GM18499 (cell line): ENCODE results near the gene NUDT5.
"Not testable (repeated sequence)": the region's sequence is repeated elsewhere in the genome, so short reads cannot be mapped to it uniquely, and the experiment has no call there.

Experiments
- ATAC-seq: cut with Tn5 transposase; IDR thresholded peaks from one replicate; pipeline ENCODE4 v1.9.1; 2021; ENCODE audit warnings: moderate number of reproducible peaks; ENCODE audit not compliant: insufficient read depth, unreplicated experiment

The NUDT5 gene

DNA sequence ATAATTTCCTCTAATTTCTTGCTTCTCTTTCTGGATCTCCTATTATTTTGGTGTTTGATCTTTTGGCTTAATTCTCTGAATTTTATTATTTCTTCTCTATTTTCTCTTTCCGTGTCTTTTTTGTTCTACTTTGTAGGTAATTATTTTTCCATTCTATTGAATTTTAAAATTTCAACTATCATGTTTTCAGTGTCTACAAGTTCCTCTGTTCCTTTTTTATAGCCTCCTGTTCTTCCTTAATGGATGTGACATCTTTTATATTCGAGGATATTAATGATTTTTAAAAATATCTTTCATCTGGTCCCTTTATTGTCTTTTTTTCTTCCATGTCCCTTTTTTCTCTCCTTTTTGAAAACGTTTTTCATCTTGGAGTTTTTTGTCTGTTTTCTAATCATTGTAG lies 11.4 kb upstream of the NUDT5 start:
- ATAC-seq = no peak

DNA sequence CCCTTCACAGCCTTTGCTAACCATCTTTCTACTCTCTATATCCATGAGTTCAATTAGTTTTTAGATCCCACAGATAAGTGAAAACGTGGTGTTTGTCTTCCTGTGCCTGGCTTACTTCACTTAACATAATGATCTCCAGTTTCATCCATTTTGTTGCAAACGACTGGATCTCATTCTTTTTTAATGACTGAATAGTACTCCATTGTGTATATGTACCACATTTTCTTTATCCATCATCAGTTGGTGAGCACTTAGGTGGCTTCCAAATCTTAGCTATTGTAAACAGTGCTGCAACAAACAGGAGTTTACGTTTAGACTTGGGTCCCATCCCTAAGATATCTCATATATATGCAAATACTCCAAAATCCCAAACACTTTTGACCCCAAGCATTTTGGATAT lies 9.4 kb upstream of the NUDT5 start:
- no peak for ATAC-seq

DNA sequence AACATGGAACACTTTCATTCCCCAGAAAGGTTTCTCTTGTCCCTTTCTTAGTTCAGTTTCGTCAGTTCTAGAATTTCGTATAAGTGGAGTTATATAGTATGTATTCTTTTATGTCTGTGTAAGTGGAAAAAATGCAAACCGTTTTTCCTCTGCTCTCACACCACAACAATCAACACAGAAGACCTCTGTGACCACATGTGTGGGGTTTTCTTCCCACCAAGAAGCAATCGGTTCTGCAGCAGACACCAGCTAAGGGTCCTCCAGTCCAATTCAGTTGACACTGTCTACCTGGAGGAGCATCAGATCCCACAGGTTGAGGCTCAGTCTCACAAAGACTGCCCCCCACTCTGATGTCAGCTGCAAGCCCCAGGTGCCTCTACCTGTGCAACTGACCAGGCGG lies 6.5 kb upstream of the NUDT5 start:
- ATAC-seq = no peak

DNA sequence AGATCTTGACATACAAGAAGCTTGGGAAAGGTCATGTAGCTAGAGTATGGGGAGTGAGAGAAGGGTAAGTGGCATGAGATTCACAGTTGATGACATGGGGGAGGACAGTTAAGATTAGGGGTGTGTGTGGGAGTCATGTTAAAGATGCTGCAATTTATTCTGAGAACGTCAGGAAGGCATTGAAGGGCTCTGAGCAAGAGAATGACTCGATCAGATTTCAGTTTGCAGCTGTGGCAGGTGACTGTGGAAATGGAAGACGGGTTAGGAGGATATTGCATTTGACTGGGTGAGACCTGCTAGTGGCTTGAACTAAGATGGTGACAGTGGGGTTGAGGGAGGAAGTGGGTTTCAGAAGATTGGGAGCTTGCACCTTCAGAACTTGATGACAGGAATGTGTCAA lies 5.9 kb upstream of the NUDT5 start:
- ATAC-seq = no peak

DNA sequence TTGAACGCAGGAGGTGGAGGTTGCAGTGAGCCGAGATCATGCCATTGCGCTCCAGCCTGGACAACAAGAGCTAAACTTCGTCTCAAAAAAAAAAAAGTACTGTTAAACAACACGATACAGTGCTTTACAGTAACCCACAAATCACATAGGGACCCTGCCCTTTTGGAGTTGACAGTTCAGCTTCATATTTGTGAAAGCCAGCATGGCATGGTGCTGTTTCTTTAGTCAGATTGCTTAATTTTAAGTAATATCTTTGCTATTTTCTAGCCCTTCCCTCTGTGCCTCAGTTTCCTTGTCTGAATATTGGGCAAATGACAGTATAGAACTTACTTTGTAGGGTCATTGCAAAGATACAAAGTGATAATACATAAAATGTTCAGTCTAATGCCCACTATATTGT lies 5.2 kb upstream of the NUDT5 start:
- ATAC-seq = no peak

DNA sequence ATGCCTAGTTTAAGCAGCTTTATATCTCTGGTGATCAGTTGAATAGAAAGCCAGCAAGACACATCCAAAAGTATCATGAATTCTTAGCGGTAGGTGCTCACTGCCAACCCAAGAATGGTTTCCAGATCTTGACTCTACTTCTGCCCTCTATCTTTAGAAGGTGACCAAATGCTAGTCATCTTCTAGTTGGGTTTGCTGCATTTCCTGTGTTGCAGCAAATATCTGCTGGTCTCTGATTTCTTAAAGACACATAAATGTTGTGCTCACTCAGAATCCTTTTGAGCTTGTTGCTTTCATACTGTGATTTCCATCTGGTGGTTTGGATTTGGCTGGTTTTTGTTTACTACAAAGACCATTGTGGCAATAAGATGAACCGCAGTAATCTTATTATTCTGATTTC lies 2.5 kb upstream of the NUDT5 start:
- no peak for ATAC-seq

DNA sequence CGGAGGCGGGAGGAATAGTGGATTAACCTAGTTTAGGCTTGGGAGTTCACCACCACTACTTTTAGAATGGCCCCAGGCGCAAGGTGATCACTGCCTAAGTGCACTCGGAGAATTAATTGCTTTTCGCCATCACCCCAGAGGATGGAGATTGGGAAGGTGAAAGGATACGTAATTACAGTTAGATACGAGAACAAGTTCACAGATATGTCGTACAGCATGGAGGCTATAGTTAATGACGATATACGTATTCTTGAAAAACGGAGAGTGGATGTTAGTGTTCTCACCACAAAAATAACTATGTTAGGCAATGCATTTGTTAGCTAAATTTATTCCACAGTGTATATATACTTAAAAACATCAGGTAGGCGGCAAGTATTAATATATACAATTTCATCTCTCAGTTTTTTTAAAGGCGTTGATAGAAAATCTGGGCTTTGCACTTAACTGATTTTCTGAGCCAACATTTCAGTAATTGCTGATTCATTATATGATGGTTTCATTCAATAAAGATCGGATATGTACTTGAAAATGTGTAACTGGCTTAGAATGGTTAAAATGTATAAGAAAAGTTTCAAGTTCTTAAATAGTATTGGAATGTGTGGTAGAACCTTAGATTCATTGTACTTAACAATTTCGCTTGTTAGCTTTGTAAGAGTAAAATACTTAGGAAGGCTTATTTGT lies 980 bp upstream of the NUDT5 start:
- peak; percentile 8 for ATAC-seq

DNA sequence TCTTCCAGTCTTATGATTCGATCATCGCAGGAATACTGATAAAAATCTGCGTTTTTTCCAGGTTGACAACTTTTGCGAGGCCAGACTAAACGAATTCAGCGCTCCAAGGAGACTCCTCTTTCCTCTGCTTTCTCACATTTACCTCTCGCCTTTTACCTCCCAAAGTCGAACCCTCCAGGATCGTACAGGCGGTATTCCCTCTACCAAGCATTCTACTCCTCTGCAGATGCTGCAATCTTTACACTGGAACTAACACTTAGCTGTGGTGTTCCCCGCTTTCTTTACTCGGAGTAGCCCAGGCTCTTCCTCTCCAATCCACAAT lies 449 bp downstream of the NUDT5 start:
- ATAC-seq = peak; percentile 4

DNA sequence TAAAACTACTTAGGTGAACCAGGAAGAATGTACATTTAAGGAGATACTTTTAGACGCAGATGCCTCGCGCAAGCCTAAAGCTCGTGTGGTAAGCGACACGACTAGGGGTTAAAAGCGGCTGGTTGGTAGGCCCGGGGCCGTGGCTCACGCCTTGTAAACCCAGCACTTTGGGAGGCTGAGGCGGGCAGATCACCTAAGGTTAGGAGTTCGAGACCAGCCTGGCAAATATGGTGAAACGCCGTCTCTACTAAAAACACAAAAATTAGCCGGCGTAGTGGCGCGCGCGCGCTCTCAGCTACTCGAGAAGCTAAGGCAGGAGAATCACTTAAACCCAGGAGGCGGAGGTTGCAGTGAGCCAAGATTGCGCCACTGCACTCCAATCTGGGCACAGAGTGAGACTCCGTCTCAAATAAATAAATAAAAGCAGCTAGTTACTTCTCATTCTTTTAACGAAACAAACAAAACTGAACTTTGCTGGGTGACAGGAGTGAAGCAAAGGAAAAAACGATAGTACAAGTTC lies 879 bp downstream of the NUDT5 start:
- no peak for ATAC-seq

DNA sequence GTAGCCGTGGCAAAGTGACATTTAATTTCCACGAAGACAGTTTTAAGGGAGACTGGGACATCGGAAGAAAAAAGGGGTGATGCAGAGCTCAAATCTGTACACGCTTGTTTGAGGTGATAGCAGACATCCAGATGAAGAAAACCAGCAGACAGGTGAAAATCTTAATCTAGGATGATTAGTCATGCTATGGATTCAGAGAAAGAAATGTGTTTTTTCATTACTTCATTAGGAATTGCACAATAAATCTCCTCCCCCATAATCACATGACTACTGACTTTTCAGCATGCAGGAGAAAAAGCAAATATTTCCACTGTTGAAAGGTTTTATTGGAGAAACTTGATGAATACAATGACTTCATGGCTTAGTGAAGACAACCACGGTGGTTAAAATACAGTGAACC lies 2.5 kb downstream of the NUDT5 start:
- ATAC-seq = no peak

DNA sequence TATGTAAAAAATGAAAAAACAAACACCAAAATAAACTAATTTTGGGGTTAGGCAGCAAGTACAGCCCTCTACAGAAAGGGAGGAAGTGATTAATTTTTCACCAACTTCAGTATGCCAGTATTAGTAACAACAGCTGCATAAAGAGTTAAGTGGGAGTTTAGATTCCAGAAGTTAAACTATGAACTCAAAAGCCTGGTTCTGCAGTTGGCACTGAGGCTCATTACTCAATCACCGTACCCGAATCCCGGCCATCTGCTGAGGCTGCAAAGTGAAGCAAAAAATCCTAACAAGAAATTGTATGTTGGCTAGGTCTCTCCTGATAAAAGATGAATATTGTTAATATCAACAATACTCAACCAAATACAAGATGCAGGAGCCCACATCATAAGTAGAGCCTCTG lies 4.0 kb downstream of the NUDT5 start:
- no peak for ATAC-seq

DNA sequence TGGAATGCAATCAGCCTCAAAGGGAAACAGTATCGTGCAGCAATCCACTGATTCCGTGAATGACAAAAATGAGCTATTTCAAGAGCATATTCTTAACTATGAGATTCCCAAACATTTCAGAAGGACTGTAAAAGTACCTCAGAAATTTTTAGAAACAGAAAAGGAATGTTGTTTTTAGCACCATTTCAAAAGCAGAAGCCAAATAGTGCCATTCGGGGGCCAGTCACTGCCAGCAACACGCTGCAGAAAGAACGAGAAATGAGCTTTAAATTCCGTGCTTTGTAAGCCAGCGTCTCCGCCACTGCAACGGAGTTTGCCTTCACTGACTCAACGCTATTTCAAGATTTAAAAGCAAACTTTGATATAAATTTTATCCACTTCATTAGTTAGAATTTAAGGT lies 6.3 kb downstream of the NUDT5 start:
- ATAC-seq = no peak

DNA sequence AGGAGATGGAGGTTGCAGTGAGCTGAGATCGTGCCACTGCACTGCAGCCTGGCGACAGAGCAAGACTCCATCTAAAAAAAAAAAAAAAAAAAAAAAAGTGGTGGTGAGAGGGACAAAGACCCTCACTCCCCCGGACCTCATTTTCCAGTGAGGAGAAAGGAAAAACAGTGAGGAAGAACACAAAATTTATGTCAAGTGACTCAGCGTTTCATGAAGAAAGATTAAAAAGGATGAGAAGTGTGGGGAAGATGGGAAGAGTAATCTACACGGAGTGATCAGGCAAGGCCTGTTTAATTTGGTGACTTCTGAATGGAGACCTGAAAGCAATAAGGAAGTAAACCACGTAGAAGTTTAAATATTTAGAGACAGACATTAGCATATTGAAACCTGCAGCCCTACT lies 7.0 kb downstream of the NUDT5 start:
- no peak for ATAC-seq

DNA sequence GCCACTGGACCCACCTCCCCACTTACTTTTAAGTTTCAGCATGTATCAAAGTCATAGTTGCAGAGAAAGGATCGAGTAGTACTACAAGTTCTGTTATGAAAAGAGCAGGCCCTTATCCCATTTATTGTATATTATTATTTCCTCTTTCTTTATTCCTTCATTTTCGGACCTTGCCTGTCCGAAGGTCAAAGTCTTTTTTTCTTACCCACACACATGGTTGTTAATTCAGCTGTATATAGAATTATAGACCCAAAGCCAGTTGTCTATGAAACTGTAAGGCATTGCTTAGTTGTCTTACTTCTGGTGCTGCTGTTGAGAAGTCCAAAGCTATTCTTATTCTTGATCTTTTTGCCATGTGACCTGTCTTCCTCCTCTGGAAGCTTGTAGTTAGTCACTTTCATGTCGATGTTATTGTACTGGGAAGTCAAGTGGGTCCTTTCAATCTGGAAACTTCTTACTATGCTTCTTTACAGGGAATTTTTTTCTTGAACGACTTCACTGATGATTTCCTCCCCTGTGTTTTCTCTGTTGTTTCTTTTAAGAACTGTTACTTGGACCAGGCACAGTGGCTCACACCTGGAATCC lies 8.3 kb downstream of the NUDT5 start:
- no peak for ATAC-seq

DNA sequence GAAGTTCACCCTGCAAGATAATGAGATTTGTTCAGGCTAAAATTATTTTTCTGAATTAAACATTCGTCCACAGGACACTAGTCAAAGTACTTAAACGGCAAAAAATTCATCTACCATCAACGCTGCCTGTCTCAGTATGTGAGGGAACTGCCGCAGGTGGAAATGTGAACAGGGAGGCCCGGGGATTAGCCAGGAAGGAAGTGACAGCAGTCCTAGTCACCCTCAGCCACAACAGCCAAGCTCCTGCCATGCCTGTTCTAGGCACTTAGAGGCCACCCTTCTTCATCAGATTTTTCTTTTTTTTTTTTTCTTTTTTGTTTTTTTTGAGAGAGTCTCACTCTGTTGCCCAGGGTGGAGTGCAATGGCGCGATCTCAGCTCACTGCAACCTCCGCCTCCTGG lies 9.4 kb downstream of the NUDT5 start:
- ATAC-seq = no peak

DNA sequence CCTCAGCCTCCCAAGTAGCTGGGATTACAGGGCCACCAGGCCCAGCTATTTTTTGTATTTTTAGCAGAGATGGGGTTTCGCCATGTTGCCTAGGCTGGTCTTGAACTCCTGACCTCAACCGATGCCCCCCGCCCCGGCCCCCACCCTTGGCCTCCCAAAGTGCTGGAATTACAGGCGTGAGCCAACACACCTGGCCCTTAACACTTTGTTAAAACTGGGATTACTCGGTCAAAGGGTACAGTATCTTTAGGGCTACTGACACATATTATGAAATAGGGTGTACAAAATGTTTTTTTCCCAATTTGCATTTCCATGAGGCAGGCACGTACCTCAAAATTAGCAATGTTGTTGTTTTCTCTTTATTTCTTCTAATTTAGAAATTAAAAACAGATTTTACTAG lies 11.5 kb downstream of the NUDT5 start:
- no peak for ATAC-seq

DNA sequence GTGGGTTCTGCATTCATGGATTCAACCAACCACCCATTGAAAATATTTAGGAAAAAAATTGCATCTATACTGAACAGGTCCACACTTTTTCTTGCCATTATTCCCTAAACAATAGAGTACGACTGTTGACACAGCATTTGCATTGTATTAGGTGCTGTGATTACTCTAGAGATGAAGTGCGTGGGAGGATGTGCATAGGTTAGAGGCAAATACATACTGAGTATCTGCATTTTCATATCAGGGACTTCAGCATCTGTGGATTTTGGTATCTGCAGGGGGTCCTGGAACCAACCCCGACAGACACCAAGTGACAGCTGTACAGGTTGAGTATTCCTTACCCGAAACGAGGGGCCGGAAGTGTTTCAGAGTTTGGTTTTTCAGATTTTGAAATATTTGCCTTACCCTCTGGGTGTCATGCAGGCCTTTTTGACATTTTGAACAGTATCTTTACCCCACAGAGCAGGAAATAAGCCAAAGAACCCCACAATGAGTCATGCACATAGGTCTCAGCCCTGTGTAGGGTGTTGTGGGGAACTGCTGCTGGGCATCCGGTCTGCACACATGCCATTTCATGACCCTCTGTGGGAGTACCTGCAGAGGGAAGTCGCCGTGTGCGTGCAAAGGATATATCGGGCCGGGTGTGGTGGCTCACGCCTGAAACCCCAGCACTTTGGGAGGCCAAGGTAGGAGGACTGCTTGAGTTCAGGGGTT lies 14.5 kb downstream of the NUDT5 start:
- ATAC-seq = no peak

DNA sequence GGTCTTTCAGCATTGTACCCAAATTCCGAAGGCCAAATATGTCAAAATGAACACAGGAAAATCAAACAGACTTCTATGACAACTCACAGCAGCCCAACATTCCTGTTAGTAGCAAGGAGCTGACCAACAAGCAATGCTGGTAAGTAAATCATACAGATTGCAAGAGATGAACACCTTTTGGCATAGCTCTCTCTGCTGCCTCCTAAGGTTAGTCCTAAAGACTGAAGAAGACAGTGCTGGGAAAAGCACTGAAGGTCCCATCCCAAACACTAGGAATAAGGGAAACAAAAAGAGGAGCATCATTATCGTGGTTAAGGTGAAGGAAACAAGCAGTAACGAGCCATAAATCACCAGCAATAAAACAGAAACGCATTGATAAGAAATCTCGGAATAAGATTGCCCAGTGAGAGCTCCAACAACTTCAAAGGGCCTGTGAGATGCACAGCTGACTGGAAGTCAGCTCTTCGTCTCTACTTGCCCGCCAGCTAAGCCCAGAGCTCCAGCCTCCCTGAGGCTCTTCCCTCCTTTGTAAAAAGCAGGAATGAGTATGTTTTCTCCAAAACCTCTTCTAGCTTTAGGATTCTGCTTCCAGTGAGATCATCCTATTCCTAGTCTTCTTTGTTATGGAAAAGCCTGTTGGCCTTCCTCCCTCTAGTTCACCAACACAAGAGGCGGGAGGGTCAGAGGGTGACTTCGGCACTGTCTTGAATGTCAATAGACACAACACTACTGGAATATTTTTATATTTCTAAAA lies 15.3 kb downstream of the NUDT5 start:
- ATAC-seq = no peak

DNA sequence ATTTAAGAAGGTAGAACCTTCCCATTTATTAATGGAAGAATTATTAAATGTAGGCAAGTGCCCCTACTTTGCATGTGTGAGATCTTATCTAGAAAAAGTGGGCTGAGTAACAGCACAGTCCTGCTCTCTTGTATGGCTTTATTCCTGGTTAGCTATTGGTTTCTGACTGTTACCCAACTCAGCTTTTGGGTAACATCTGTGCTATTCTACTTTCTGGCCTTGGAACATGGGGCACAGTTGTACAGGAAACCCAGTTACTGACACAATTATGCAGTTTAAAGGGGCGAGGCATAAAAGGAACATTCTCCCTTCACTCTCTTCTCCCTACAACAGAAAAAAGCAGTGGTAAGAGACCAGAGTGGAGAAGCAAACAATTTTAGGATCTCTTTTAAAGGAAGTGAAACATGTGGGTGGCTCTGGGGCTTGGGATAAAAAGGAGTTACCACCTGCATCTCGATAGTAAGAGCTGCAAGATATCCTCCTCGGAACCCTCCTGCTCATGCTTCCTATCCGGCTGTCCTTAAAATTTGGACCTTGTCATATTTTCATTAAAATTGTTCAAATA lies 16.0 kb downstream of the NUDT5 start:
- ATAC-seq = no peak

DNA sequence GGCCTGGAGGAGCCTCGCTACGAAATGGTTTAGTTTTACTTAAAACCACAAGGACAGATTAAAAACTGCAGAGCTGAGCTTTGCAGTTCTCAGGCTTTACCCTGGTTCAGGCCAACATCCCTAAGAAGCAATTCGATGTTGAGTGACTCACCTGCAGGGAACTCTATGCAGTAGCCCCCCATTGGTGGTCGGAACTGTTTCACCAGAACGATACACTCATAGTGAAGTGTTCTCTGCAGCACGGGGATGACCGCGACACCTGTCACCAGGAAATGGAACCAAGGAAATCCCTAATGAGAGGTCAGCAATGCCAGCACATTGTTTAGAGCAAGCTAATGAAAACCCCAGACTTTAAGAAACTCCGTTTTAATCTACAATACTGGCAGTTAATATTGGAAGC lies 18.0 kb downstream of the NUDT5 start:
- no peak for ATAC-seq

DNA sequence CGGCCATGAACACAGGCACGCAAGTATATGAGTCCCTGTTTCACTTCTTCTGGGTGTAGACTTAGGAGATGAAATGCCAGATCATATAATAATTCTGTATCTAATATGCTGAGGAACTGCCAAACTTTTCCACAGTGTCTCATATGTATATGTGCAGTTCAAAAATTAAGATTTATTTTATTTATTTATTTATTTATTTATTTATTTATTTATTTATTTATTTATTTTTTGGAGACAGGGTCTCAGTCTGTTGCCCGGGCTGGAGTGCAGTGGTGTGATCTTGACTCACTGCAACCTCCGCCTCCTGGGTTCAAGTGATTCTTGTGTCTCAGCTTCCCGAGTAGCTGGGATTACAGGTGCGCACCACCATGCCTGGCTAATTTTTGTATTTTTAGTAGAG lies 24.2 kb downstream of the NUDT5 start:
- not testable (repeated sequence) for ATAC-seq
